ENCODE measurements around the gene MAD1L1. TPM values are rescaled to one million over a fixed set of nuclear protein-coding genes. Genes with fewer than 3 reads are reported as not detected.

Gene MAD1L1
- total and polyA plus RNA-seq, 2 experiments from 2014 or later = 38.2 to 69.8 TPM

GRCh38 chr7:1869452-1870130, 363.2 kb downstream of the MAD1L1 start:
- WGBS, 2 experiments (ENCODE audit: low coverage in 1 of 2, low lambda C conversion rate in 2 of 2, missing lambda C conversion rate in 2 of 2) = 92 to 93% methylated on average over 28 of the region's 28 CpGs
- no peak overlapping the region for H3K4me3 ChIP-seq
- no peaks in the 10 kb centered on the region for H3K9me2 ChIP-seq (ENCODE audit: insufficient read depth)
- H4K20me1 ChIP-seq (ENCODE audit: insufficient read depth) = no peaks in the 10 kb centered on the region
- no peak overlapping the region for H3K4me2 ChIP-seq (ENCODE audit: unreplicated experiment)
- H3K9ac ChIP-seq = no peak overlapping the region
- no peaks in the 10 kb centered on the region for H3K79me2 ChIP-seq (ENCODE audit: insufficient read depth)
- DNase-seq = no peak
- no peaks in the 10 kb centered on the region for H3K36me3 ChIP-seq (ENCODE audit: low read depth)
- H3K4me1 ChIP-seq (ENCODE audit: insufficient read depth) = no peaks in the 10 kb centered on the region
- H3K9me3 ChIP-seq (ENCODE audit: low read depth) = no peaks in the 10 kb centered on the region
- no peak overlapping the region for H2AFZ ChIP-seq
- H3F3A ChIP-seq (ENCODE audit: insufficient read depth) = no peaks in the 10 kb centered on the region
- H3K27ac ChIP-seq = no peak overlapping the region
- no peaks in the 10 kb centered on the region for H3K27me3 ChIP-seq (replicated peaks; ENCODE audit: insufficient read depth)
- TF ChIP-seq EZH2 (IDR thresholded peaks at IDR 0.05; ENCODE audit: insufficient read depth, poor library complexity, severe bottlenecking) = no peak
- TF ChIP-seq EZH2phosphoT487 (IDR thresholded peaks at IDR 0.05; ENCODE audit: insufficient read depth, low read depth) = no peak
- in situ Hi-C loops (cut with MboI) = no loop called here

DNA sequence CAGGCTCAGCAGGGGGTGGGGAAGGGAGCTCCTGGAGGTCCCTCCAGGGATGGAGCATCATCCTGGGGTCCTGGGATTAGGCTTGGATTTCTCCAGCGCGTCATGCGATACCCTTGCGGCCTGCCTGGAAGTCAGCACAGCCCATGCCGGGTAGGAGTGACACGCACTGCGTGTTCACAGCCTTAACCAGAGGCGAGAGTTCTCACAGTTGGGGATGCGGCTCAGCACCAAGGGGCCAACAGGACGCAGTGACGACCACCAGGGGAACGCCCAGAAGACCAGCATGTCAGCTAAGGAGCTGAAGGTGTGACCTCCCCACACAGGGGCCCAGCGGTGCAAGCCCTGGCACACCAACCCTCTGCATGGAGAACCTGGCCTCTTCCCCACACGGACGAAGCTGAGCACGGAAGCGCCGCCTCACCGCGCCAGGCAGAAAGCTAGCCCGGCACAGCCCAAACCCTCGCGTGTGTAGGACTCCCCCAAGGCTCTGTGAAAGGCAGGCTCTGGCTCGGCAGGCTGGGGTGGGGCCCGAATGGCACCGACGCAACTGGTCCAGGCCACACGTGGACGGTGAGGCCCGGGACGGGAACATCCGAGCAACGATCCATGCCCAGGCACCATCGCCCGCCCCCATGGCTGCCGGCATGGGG, 364.1 kb downstream of the MAD1L1 start:
- no peaks in the 10 kb centered on the region for H3F3A ChIP-seq (ENCODE audit: insufficient read depth)
- H3K9me3 ChIP-seq (ENCODE audit: low read depth) = no peaks in the 10 kb centered on the region
- no peak for DNase-seq
- H3K36me3 ChIP-seq (ENCODE audit: low read depth) = no peaks in the 10 kb centered on the region
- no peaks in the 10 kb centered on the region for H3K79me2 ChIP-seq (ENCODE audit: insufficient read depth)
- no peak overlapping the region for H3K27ac ChIP-seq
- no peak overlapping the region for H3K4me2 ChIP-seq (ENCODE audit: unreplicated experiment)
- no peaks in the 10 kb centered on the region for H3K27me3 ChIP-seq (replicated peaks; ENCODE audit: insufficient read depth)
- no peaks in the 10 kb centered on the region for H3K9me2 ChIP-seq (ENCODE audit: insufficient read depth)
- H3K9ac ChIP-seq = no peak overlapping the region
- H3K4me3 ChIP-seq = no peak overlapping the region
- 91 to 92% methylated on average over 33 to 36 of the region's 36 CpGs for WGBS, 2 experiments (ENCODE audit: low coverage in 1 of 2, low lambda C conversion rate in 2 of 2, missing lambda C conversion rate in 2 of 2)
- H2AFZ ChIP-seq = no peak overlapping the region
- H4K20me1 ChIP-seq (ENCODE audit: insufficient read depth) = no peaks in the 10 kb centered on the region
- no peak for TF ChIP-seq EZH2phosphoT487 (IDR thresholded peaks at IDR 0.05; ENCODE audit: insufficient read depth, low read depth)
- TF ChIP-seq EZH2 (IDR thresholded peaks at IDR 0.05; ENCODE audit: insufficient read depth, poor library complexity, severe bottlenecking) = no peak
- in situ Hi-C loops (cut with MboI) = no loop called here
- H3K4me1 ChIP-seq (ENCODE audit: insufficient read depth) = no peaks in the 10 kb centered on the region

GRCh38 chr7:1867370-1868260, 365.1 kb downstream of the MAD1L1 start:
- no peak overlapping the region for H3K4me3 ChIP-seq
- no peaks in the 10 kb centered on the region for H3F3A ChIP-seq (ENCODE audit: insufficient read depth)
- in situ Hi-C loops (cut with MboI) = no loop called here
- H3K9me3 ChIP-seq (ENCODE audit: low read depth) = no peaks in the 10 kb centered on the region
- H3K36me3 ChIP-seq (ENCODE audit: low read depth) = no peaks in the 10 kb centered on the region
- no peaks in the 10 kb centered on the region for H3K9me2 ChIP-seq (ENCODE audit: insufficient read depth)
- H2AFZ ChIP-seq = no peak overlapping the region
- no peaks in the 10 kb centered on the region for H4K20me1 ChIP-seq (ENCODE audit: insufficient read depth)
- H3K4me2 ChIP-seq (ENCODE audit: unreplicated experiment) = no peak overlapping the region
- 89 to 90% methylated on average over 27 to 29 of the region's 29 CpGs for WGBS, 2 experiments (ENCODE audit: low coverage in 1 of 2, low lambda C conversion rate in 2 of 2, missing lambda C conversion rate in 2 of 2)
- no peaks in the 10 kb centered on the region for H3K4me1 ChIP-seq (ENCODE audit: insufficient read depth)
- H3K27me3 ChIP-seq (replicated peaks; ENCODE audit: insufficient read depth) = no peaks in the 10 kb centered on the region
- no peaks in the 10 kb centered on the region for H3K79me2 ChIP-seq (ENCODE audit: insufficient read depth)
- H3K9ac ChIP-seq = no peak overlapping the region
- TF ChIP-seq EZH2phosphoT487 (IDR thresholded peaks at IDR 0.05; ENCODE audit: insufficient read depth, low read depth) (no peak), EZH2 (IDR thresholded peaks at IDR 0.05; ENCODE audit: insufficient read depth, poor library complexity, severe bottlenecking) (no peak)
- H3K27ac ChIP-seq = no peak overlapping the region
- no peak for DNase-seq

GRCh38 chr7:1866601-1867000, 366.1 kb downstream of the MAD1L1 start:
- H3K27ac ChIP-seq = no peak overlapping the region
- H4K20me1 ChIP-seq (ENCODE audit: insufficient read depth) = no peaks in the 10 kb centered on the region
- H3K36me3 ChIP-seq (ENCODE audit: low read depth) = no peaks in the 10 kb centered on the region
- no peaks in the 10 kb centered on the region for H3K9me2 ChIP-seq (ENCODE audit: insufficient read depth)
- H3K9ac ChIP-seq = no peak overlapping the region
- H3K4me1 ChIP-seq (ENCODE audit: insufficient read depth) = no peaks in the 10 kb centered on the region
- H3F3A ChIP-seq (ENCODE audit: insufficient read depth) = no peaks in the 10 kb centered on the region
- no peaks in the 10 kb centered on the region for H3K79me2 ChIP-seq (ENCODE audit: insufficient read depth)
- 81 to 87% methylated on average over 11 to 15 of the region's 15 CpGs for WGBS, 2 experiments (ENCODE audit: low coverage in 1 of 2, low lambda C conversion rate in 2 of 2, missing lambda C conversion rate in 2 of 2)
- H3K27me3 ChIP-seq (replicated peaks; ENCODE audit: insufficient read depth) = no peaks in the 10 kb centered on the region
- DNase-seq = no peak
- no peak overlapping the region for H3K4me2 ChIP-seq (ENCODE audit: unreplicated experiment)
- in situ Hi-C loops (cut with MboI) = no loop called here
- TF ChIP-seq EZH2phosphoT487 (IDR thresholded peaks at IDR 0.05; ENCODE audit: insufficient read depth, low read depth) = no peak
- TF ChIP-seq EZH2 (IDR thresholded peaks at IDR 0.05; ENCODE audit: insufficient read depth, poor library complexity, severe bottlenecking) = no peak
- H3K9me3 ChIP-seq (ENCODE audit: low read depth) = no peaks in the 10 kb centered on the region
- no peak overlapping the region for H2AFZ ChIP-seq
- no peak overlapping the region for H3K4me3 ChIP-seq
